ENCODE results near the gene TSHZ2.

- TF ChIP-seq, protein P1, sequence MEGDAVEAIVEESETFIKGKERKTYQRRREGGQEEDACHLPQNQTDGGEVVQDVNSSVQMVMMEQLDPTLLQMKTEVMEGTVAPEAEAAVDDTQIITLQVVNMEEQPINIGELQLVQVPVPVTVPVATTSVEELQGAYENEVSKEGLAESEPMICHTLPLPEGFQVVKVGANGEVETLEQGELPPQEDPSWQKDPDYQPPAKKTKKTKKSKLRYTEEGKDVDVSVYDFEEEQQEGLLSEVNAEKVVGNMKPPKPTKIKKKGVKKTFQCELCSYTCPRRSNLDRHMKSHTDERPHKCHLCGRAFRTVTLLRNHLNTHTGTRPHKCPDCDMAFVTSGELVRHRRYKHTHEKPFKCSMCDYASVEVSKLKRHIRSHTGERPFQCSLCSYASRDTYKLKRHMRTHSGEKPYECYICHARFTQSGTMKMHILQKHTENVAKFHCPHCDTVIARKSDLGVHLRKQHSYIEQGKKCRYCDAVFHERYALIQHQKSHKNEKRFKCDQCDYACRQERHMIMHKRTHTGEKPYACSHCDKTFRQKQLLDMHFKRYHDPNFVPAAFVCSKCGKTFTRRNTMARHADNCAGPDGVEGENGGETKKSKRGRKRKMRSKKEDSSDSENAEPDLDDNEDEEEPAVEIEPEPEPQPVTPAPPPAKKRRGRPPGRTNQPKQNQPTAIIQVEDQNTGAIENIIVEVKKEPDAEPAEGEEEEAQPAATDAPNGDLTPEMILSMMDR (conservative IDR thresholded peaks at IDR 0.05 in 1 of 2, IDR thresholded peaks at IDR 0.05 in 1 of 2; ENCODE audit: extremely low read depth in 1 of 2, insufficient read depth in 1 of 2, low read depth in 1 of 2, low read length in 2 of 2), result no peak
- TF ChIP-seq EZH2 (IDR thresholded peaks at IDR 0.05; ENCODE audit: borderline replicate concordance, low read length), result no peak
Measured at GRCh38 chr20:53032046-53032445, 59.9 kb downstream of the TSHZ2 start.
